ENCODE results near the gene PLXNC1.

The PLXNC1 gene

GRCh38 chr12:94248582-94248981, 100.2 kb downstream of the PLXNC1 start:
- TF ChIP-seq CTCF (IDR thresholded peaks at IDR 0.05; ENCODE audit: extremely low read depth, insufficient read depth, missing control alignments): no peak
- in situ Hi-C loops (cut with MboI; ENCODE audit: low pct_unique_long_range_greater_than_20kb, low sequenced_read_pairs, unreplicated experiment): no loop called here
- DNase-seq (ENCODE audit: low spot score): no peak

- in situ Hi-C loops (cut with MboI; ENCODE audit: low pct_unique_long_range_greater_than_20kb, low sequenced_read_pairs, unreplicated experiment): no loop called here
- DNase-seq (ENCODE audit: low spot score): no peak
Observed at GRCh38 chr12:94250130-94250529, 101.8 kb downstream of the PLXNC1 start.

GRCh38 chr12:94254270-94254669, 105.9 kb downstream of the PLXNC1 start:
- in situ Hi-C loops (cut with MboI; ENCODE audit: low pct_unique_long_range_greater_than_20kb, low sequenced_read_pairs, unreplicated experiment): no loop called here
- no peak for DNase-seq (ENCODE audit: low spot score)
- TF ChIP-seq CTCF (IDR thresholded peaks at IDR 0.05; ENCODE audit: extremely low read depth, insufficient read depth, missing control alignments): no peak

More at GRCh38 chr12:94250130-94250529, 101.8 kb downstream of the PLXNC1 start:
- TF ChIP-seq CTCF (IDR thresholded peaks at IDR 0.05; ENCODE audit: extremely low read depth, insufficient read depth, missing control alignments): no peak

GRCh38 chr12:94255006-94255405, 106.6 kb downstream of the PLXNC1 start:
- in situ Hi-C loops (cut with MboI; ENCODE audit: low pct_unique_long_range_greater_than_20kb, low sequenced_read_pairs, unreplicated experiment): no loop called here
- no peak for TF ChIP-seq CTCF (IDR thresholded peaks at IDR 0.05; ENCODE audit: extremely low read depth, insufficient read depth, missing control alignments)
- no peak for DNase-seq (ENCODE audit: low spot score)

- no peak for TF ChIP-seq CTCF (IDR thresholded peaks at IDR 0.05; ENCODE audit: extremely low read depth, insufficient read depth, missing control alignments)
- in situ Hi-C loops (cut with MboI; ENCODE audit: low pct_unique_long_range_greater_than_20kb, low sequenced_read_pairs, unreplicated experiment): no loop called here
- no peak for DNase-seq (ENCODE audit: low spot score)
Observed at GRCh38 chr12:94255428-94255827, 107.1 kb downstream of the PLXNC1 start.

- TF ChIP-seq CTCF (IDR thresholded peaks at IDR 0.05; ENCODE audit: extremely low read depth, insufficient read depth, missing control alignments): no peak
- peak; percentile 52 for DNase-seq (ENCODE audit: low spot score)
- in situ Hi-C loops (cut with MboI; ENCODE audit: low pct_unique_long_range_greater_than_20kb, low sequenced_read_pairs, unreplicated experiment): no loop called here
Observed at GRCh38 chr12:94258593-94258992, 110.2 kb downstream of the PLXNC1 start.

- in situ Hi-C loops (cut with MboI; ENCODE audit: low pct_unique_long_range_greater_than_20kb, low sequenced_read_pairs, unreplicated experiment): loop anchor here (10.0 kb wide), 1 partner anchor 105 kb away; no protein-coding TSS in a partner anchor
- TF ChIP-seq CTCF (IDR thresholded peaks at IDR 0.05; ENCODE audit: extremely low read depth, insufficient read depth, missing control alignments): no peak
Observed at GRCh38 chr12:94260017-94260416, 111.6 kb downstream of the PLXNC1 start.

More at GRCh38 chr12:94260017-94260416, 111.6 kb downstream of the PLXNC1 start:
- no peak for DNase-seq (ENCODE audit: low spot score)
